GM12878 (cell line): ENCODE measurements around the gene GRIPAP1. TPM values are rescaled to one million over a fixed set of nuclear protein-coding genes. Genes with fewer than 3 reads are reported as not detected.

Source experiments
- ATAC-seq: fragments of 200-7000 bp; cut with Tn5 transposase; 3 replicates; pipeline ENCODE4 v1.9.1; 2020; ENCODE audit warnings: mild to moderate bottlenecking, moderate library complexity
- BruUV-seq: library from RNA; stranded (reverse); fragments of 400-500 nt; replicated peaks from 2 replicates; lab custom pipeline; 2021; lab: Mats Ljungman, UMichigan
- CTCF ChIA-PET: fragments of 300-600 bp; sonication (Branson Sonifier 250); formaldehyde crosslinking; extraction: SDS; loops from one replicate; lab custom pipeline; 2021; ENCODE audit warnings: inconsistent platforms; lab: Yijun Ruan, JAX
- POLR2A ChIA-PET: fragments of 350-600 bp; formaldehyde crosslinking; extraction: SDS; loops from one replicate; lab custom pipeline; 2021; ENCODE audit warnings: inconsistent platforms; lab: Charles Lee
- RAD21 ChIA-PET: fragments of 300-600 bp; sonication (Branson Sonifier 250); formaldehyde crosslinking; loops from one replicate; lab custom pipeline; 2023; ENCODE audit warnings: antibody characterized with exemption; ENCODE audit not compliant: unreplicated experiment; lab: Charles Lee
- SMC1A ChIA-PET: fragments of 300-600 bp; sonication (Branson Sonifier 250); formaldehyde crosslinking; loops from one replicate; lab custom pipeline; 2023; ENCODE audit not compliant: unreplicated experiment, uncharacterized antibody; lab: Charles Lee
- DNase-seq: peaks from one replicate; pipeline ENCODE4 v3.0.0-alpha.2; 2011; ENCODE audit warnings: low read depth, low spot score
- FAIRE-seq: peaks from 3 replicates; lab custom pipeline; 2011; peaks lifted over from hg19 to GRCh38; lab: Jason Lieb, UNC
- H2AFZ ChIP-seq: 2 replicates; pipeline ENCODE4 v1.6.0; 2011; ENCODE audit warnings: low read depth, low read length, control low read depth; ENCODE audit not compliant: control insufficient read depth
- H3K27ac ChIP-seq: 2 replicates; pipeline ENCODE4 v1.5.1; 2011; ENCODE audit warnings: control low read depth; ENCODE audit not compliant: control insufficient read depth, insufficient read depth
- H3K27me3 ChIP-seq, 2 experiments: replicated peaks in 1 of 2; 2 replicates each; pipeline versions ENCODE4 v1.6.0 to v1.6.1; 2011; ENCODE audit warnings: low read length in 1 of 2; ENCODE audit not compliant: control insufficient read depth in 2 of 2, insufficient read depth in 2 of 2
- H3K36me3 ChIP-seq, 2 experiments: 2 replicates each; pipeline ENCODE4 v1.5.1; 2011; ENCODE audit warnings: low read length in 1 of 2; ENCODE audit not compliant: control insufficient read depth in 2 of 2, insufficient read depth in 2 of 2
- H3K4me1 ChIP-seq: 2 replicates; pipeline ENCODE4 v1.6.1; 2011; ENCODE audit warnings: mild to moderate bottlenecking, low read length, moderate library complexity, mixed read lengths; ENCODE audit not compliant: control insufficient read depth, insufficient read depth
- H3K4me2 ChIP-seq: 2 replicates; pipeline ENCODE4 v1.6.0; 2011; ENCODE audit warnings: control low read depth; ENCODE audit not compliant: control insufficient read depth, insufficient read depth
- H3K4me3 ChIP-seq: fragments of 200-600 bp; sonication (generic); 2 replicates; pipeline ENCODE4 v1.5.1; 2016
- H3K79me2 ChIP-seq: 2 replicates; pipeline ENCODE4 v1.6.0; 2011; ENCODE audit warnings: low read length; ENCODE audit not compliant: control insufficient read depth, insufficient read depth
- H3K9ac ChIP-seq: 2 replicates; pipeline ENCODE4 v1.8.0; 2011; ENCODE audit warnings: low read length, control low read depth, mixed read lengths; ENCODE audit not compliant: control insufficient read depth, insufficient read depth
- H3K9me3 ChIP-seq: replicated peaks from 3 replicates; pipeline ENCODE4 v1.5.1; 2011; ENCODE audit warnings: mild to moderate bottlenecking, low read length; ENCODE audit not compliant: control insufficient read depth, insufficient read depth
- H4K20me1 ChIP-seq: 2 replicates; pipeline ENCODE4 v1.6.0; 2011; ENCODE audit not compliant: control insufficient read depth, insufficient read depth
- IKZF1 ChIP-seq: fragments of 450-650 bp; conservative IDR thresholded peaks from 2 replicates; pipeline ENCODE4 v1.6.1; 2017; ENCODE audit warnings: antibody characterized with exemption, mild to moderate bottlenecking
- IKZF2 ChIP-seq, 2 experiments: fragments of 450-650 bp; IDR thresholded peaks; 2 replicates each; pipeline ENCODE4 v1.6.1; 2017; ENCODE audit warnings: mild to moderate bottlenecking in 2 of 2, moderate library complexity in 2 of 2
- KAT2A ChIP-seq: conservative IDR thresholded peaks from 2 replicates; pipeline ENCODE4 v1.6.1; 2011; ENCODE audit warnings: low read depth, low read length; ENCODE audit not compliant: control insufficient read depth
- MAX ChIP-seq: IDR thresholded peaks from 2 replicates; pipeline ENCODE4 v1.6.1; 2012; ENCODE audit warnings: low read depth, low read length, improper control_type of control experiment
- MLLT1 ChIP-seq: fragments of 450-650 bp; IDR thresholded peaks from 2 replicates; pipeline ENCODE4 v1.6.1; 2016; ENCODE audit warnings: mild to moderate bottlenecking
- NBN ChIP-seq: fragments of 450-650 bp; IDR thresholded peaks from 2 replicates; pipeline ENCODE4 v1.6.1; 2016
- RAD21 ChIP-seq: IDR thresholded peaks from 2 replicates; pipeline ENCODE4 v1.6.1; 2011; ENCODE audit warnings: mild to moderate bottlenecking, low read depth, low read length, moderate library complexity; ENCODE audit not compliant: insufficient read depth
- SMC3 ChIP-seq: IDR thresholded peaks from 2 replicates; pipeline ENCODE4 v1.6.1; 2011; ENCODE audit warnings: low read length, improper control_type of control experiment, borderline replicate concordance
- SRF ChIP-seq, 2 experiments: IDR thresholded peaks; 2 replicates each; pipeline ENCODE4 v1.6.1; 2011; ENCODE audit warnings: low read depth in 2 of 2, low read length in 2 of 2, mild to moderate bottlenecking in 1 of 2, moderate library complexity in 1 of 2
- YY1 ChIP-seq: IDR thresholded peaks from 2 replicates; pipeline ENCODE4 v1.6.1; 2011; ENCODE audit warnings: low read depth, mild to moderate bottlenecking, low read length
- ZNF592 ChIP-seq: fragments of 450-650 bp; IDR thresholded peaks from 2 replicates; pipeline ENCODE4 v1.6.1; 2017; ENCODE audit warnings: mild to moderate bottlenecking, moderate library complexity
- WGBS: methylation state at CpG from one replicate; pipeline ENCODE4 v1.1.6; 2016; ENCODE audit warnings: low lambda C conversion rate; ENCODE audit not compliant: insufficient replicate concordance, insufficient coverage; ENCODE audit errors: missing lambda C conversion rate; 5-methylcytosine and 5-hydroxymethylcytosine counted together
- in situ Hi-C: fragments of 300-500 bp; cut with MboI; formaldehyde crosslinking; loops from 9 replicates; pipeline ENCODE4 v1.14.3; 2018; ENCODE audit warnings: mixed read lengths
- intact Hi-C: fragments of 100-400 bp; cut with micrococcal nuclease; formaldehyde crosslinking; loops from one replicate; pipeline ENCODE4 v1.14.2; 2022; ENCODE audit not compliant: unreplicated experiment
- polyA plus RNA-seq, 11 experiments: library from polyadenylated mRNA; depleted of rRNA in 4 of 11; unstranded in 6 of 11; stranded (reverse) in 5 of 11; fragments of >200 nt; fragmentation: Nextera tagmentation in 4 of 11; fragmentation: Illumina TruSeq in 1 of 11; extraction: Ambion mirVana in 4 of 11; extraction: Trizol in 1 of 11; gene quantifications; 1 replicate in 1 of 11; 2 replicates in 10 of 11; pipeline versions ENCODE4 v1.2.1 to v1.2.3, GENCODE V29; 2011 to 2016; ENCODE audit warnings: inconsistent platforms in 2 of 11, missing spikeins in 2 of 11, low read depth in 1 of 11
- total RNA-seq, 4 experiments: library from RNA; depleted of rRNA in 3 of 4; stranded (reverse); fragments of >200 nt in 3 of 4; fragmentation: Illumina TruSeq in 1 of 4; extraction: Trizol in 1 of 4; gene quantifications; 2 replicates each; pipeline versions ENCODE4 v1.2.1 to v1.2.3, GENCODE V29; 2013 to 2021
- TF ChIP-seq, protein P1 (sequence below), 3 experiments: IDR thresholded peaks in 2 of 3; conservative IDR thresholded peaks in 1 of 3; 2 replicates each; pipeline ENCODE4 v1.5.1; 2011; ENCODE audit warnings: low read depth in 3 of 3, low read length in 3 of 3, mild to moderate bottlenecking in 3 of 3, control low read depth in 2 of 3, moderate library complexity in 2 of 3, inconsistent platforms in 1 of 3, mixed read lengths in 1 of 3; ENCODE audit not compliant: control insufficient read depth in 2 of 3, insufficient read depth in 1 of 3; ENCODE audit errors: extremely low read depth in 1 of 3

GRIPAP1 gene
- total and polyA plus RNA-seq, 10 of the 15 experiments (the other 5 are each of a cell fraction or from before 2014, with no cell fraction given): 4.2 to 44.7 (median 25.8) TPM

DNA sequence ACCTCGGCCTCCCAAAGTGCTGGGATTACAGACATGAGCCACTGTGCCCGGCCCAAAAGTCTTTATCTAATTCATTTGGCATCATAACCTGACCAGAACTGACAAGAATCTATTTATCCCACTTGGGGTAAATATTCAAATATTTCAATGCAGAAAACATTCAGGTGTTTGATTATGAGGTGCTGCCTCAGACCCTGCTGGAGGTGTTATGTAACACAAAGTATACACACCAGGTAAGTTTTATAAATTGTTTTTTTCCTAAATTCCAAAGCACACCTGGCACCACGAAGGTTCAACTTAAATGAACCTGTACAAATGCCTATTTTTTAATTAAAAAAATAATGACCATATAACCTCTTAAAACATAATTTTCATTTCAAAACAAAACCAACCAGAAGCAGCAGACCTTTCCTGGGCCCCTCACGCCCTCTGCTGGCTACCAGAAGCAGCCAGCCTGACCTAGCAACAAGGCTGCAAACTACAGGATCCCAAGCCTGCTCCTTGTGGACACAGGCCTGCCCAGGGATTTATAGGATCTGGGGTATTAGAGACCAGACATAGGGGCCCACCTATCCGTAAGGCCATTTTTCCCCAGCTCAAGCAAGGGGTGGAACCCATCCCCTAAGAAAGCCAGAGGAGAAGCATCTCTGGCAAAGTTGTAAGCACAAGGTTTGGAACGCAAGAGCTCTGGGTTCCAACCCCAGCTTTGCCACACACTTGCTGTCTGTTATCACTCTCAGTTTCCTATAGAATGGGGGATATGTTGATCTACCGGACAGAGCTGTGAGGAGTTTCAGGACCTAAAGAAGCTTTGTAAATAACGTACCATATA, 56.3 kb downstream of the GRIPAP1 start:
- Histone ChIP-seq H3K4me3 (no peak overlapping the region), H3K27ac (no peak overlapping the region)
- intact Hi-C loops: loop anchor here (5.0 to 10.0 kb wide), 3 partner anchors 33 to 1753 kb away; partner anchors contain the start of genes SLC35A2 and UBA1

More for the DNA sequence above, 56.3 kb downstream of the GRIPAP1 start:
- ChIA-PET CTCF (interaction anchor here (0.6 to 2.6 kb wide), 19 partner anchors 8 to 300 kb away, joined by 3 to 17 read pairs (median 4); partner anchors contain the start of genes PQBP1 and TIMM17B), RAD21 (interaction anchor here (0.6 to 1.4 kb wide), 6 partner anchors 10 to 297 kb away, joined by 3 to 6 read pairs (median 5); partner anchors contain the start of gene PQBP1), SMC1A (interaction anchor here (0.5 to 1.9 kb wide), 14 partner anchors 9 to 904 kb away, joined by 3 to 8 read pairs (median 4); partner anchors contain the start of genes HDAC6, PQBP1 and TIMM17B), POLR2A (interaction anchor here (1.2 to 1.5 kb wide), 4 partner anchors 9 to 54 kb away, joined by 3 to 5 read pairs (median 4); no protein-coding TSS in a partner anchor)
- in situ Hi-C loops: loop anchor here (25.0 kb wide), 1 partner anchor 1733 kb away; the partner anchor contains the start of gene CDK16
- Histone ChIP-seq H2AFZ (no peak overlapping the region), H3K4me2 (0 out of 2 replicates have a peak overlapping the region, but pooled peaks have one; percentile 22), H3K9ac (no peak overlapping the region), H4K20me1 (no peaks in the 10 kb centered on the region), H3K27me3 (no peaks in the 10 kb centered on the region), H3K4me1 (peaks cover 13% of the 10 kb centered on the region), H3K9me3 (no peaks in the 10 kb centered on the region), H3K79me2 (peaks cover 22% of the 10 kb centered on the region), H3K36me3 (peaks cover 0 to 14% of the 10 kb centered on the region in 2 experiments; a peak in 3 of 4 replicates)
- no peak for DNase-seq
- peak; percentile 82 for ATAC-seq
- FAIRE-seq: peak; percentile 18
- TF ChIP-seq MLLT1 (0 out of 2 replicates have a peak, but pooled peaks have one; percentile 28), IKZF2 (IDR thresholded peaks at IDR 0.05) (peak; percentile 17 to 20; a peak in 2 of 4 replicates), SMC3 (peak; percentile 90), ZNF592 (peak; percentile 35; the same call in 1 of the 2 replicates), SRF (IDR thresholded peaks at IDR 0.05; ENCODE audit: low read depth in 2 of 2, low read length in 2 of 2) (no peak), YY1 (0 out of 2 replicates have a peak, but pooled peaks have one; percentile 62), NBN (no peak), IKZF1 (peak; percentile 19; the same call in 1 of the 2 replicates), KAT2A (no peak), MAX (no peak), RAD21 (peak; percentile 94)
- TF ChIP-seq, protein P1, sequence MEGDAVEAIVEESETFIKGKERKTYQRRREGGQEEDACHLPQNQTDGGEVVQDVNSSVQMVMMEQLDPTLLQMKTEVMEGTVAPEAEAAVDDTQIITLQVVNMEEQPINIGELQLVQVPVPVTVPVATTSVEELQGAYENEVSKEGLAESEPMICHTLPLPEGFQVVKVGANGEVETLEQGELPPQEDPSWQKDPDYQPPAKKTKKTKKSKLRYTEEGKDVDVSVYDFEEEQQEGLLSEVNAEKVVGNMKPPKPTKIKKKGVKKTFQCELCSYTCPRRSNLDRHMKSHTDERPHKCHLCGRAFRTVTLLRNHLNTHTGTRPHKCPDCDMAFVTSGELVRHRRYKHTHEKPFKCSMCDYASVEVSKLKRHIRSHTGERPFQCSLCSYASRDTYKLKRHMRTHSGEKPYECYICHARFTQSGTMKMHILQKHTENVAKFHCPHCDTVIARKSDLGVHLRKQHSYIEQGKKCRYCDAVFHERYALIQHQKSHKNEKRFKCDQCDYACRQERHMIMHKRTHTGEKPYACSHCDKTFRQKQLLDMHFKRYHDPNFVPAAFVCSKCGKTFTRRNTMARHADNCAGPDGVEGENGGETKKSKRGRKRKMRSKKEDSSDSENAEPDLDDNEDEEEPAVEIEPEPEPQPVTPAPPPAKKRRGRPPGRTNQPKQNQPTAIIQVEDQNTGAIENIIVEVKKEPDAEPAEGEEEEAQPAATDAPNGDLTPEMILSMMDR (IDR thresholded peaks at IDR 0.05 in 2 of 3, conservative IDR thresholded peaks at IDR 0.05 in 1 of 3; ENCODE audit: control insufficient read depth in 2 of 3, extremely low read depth in 1 of 3, insufficient read depth in 1 of 3, low read depth in 3 of 3, low read length in 3 of 3): peak; percentile 88 to 93 (median 91)
- 46% methylated on average over 8 of the region's 8 CpGs for WGBS
- no TSS peak for BruUV-seq
